K562 (cell line): ENCODE data around the gene EIF5. TPM values are rescaled to one million over a fixed set of nuclear protein-coding genes. Genes with fewer than 3 reads are reported as not detected.

Experiments used
- CHD4 ChIP-seq: fragments of 200-600 bp; sonication (generic); IDR thresholded peaks from 3 replicates; pipeline ENCODE4 v1.6.1; 2012; ENCODE audit warnings: low read depth, mild to moderate bottlenecking, mixed read lengths, low read length, inconsistent platforms; ENCODE audit not compliant: insufficient read depth, insufficient replicate concordance, poor library complexity, severe bottlenecking
- DEAF1 ChIP-seq: fragments of 450-650 bp; formaldehyde crosslinking; IDR thresholded peaks from 2 replicates; pipeline ENCODE4 v1.4.0; 2020; ENCODE audit warnings: mild to moderate bottlenecking, moderate library complexity
- EWSR1 ChIP-seq: fragments of 450-650 bp; IDR thresholded peaks from 2 replicates; pipeline ENCODE4 v1.6.1; 2018; ENCODE audit warnings: borderline replicate concordance, mild to moderate bottlenecking, low read depth, moderate library complexity; ENCODE audit not compliant: partially characterized antibody
- FOXJ2 ChIP-seq: fragments of 200-800 bp; sonication (Bioruptor generic); IDR thresholded peaks from 2 replicates; pipeline ENCODE4 v1.6.1; 2016; ENCODE audit warnings: missing genetic modification characterization, missing compliant biosample characterization
- HDAC8 ChIP-seq: fragments of 450-650 bp; IDR thresholded peaks from 2 replicates; pipeline ENCODE4 v1.6.1; 2016; ENCODE audit warnings: mild to moderate bottlenecking, missing genetic modification characterization, moderate library complexity, missing compliant biosample characterization
- HSF4 ChIP-seq: fragments of 250-450 bp; sonication (Bioruptor Pico); IDR thresholded peaks from 2 replicates; pipeline ENCODE4 v2.1.2; 2022; ENCODE audit warnings: mild to moderate bottlenecking, moderate library complexity, borderline replicate concordance
- JUNB ChIP-seq: fragments of 450-650 bp; formaldehyde crosslinking; conservative IDR thresholded peaks from 2 replicates; pipeline ENCODE4 v1.4.0; 2020; ENCODE audit warnings: mild to moderate bottlenecking
- KAT7 ChIP-seq: sonication (generic); formaldehyde crosslinking; IDR thresholded peaks from 2 replicates; pipeline ENCODE4 v1.8.0; 2022; ENCODE audit warnings: missing genetic modification reagents, mild to moderate bottlenecking, borderline replicate concordance
- KDM4B ChIP-seq, 2 experiments: fragments of 450-650 bp in 1 of 2; sonication (generic) in 1 of 2; IDR thresholded peaks; 2 replicates each; pipeline ENCODE4 v1.6.1; 2016 to 2017; ENCODE audit warnings: borderline replicate concordance in 2 of 2, antibody characterized with exemption in 1 of 2, low read depth in 1 of 2, mild to moderate bottlenecking in 1 of 2
- LCOR ChIP-seq: sonication (generic); formaldehyde crosslinking; IDR thresholded peaks from 2 replicates; pipeline ENCODE4 v1.8.0; 2022; ENCODE audit warnings: mild to moderate bottlenecking, missing genetic modification reagents
- MCM2 ChIP-seq: fragments of 450-650 bp; IDR thresholded peaks from 2 replicates; pipeline ENCODE4 v1.6.1; 2017; ENCODE audit warnings: low read depth, mild to moderate bottlenecking
- RCOR1 ChIP-seq, 2 experiments: IDR thresholded peaks; 2 replicates each; pipeline ENCODE4 v1.6.1; 2012; ENCODE audit warnings: low read depth in 2 of 2, low read length in 2 of 2, borderline replicate concordance in 1 of 2, improper control_type of control experiment in 1 of 2
- SMARCA4 ChIP-seq: fragments of 450-650 bp; IDR thresholded peaks from 2 replicates; pipeline ENCODE4 v1.6.1; 2016
- TBL1XR1 ChIP-seq, 2 experiments: IDR thresholded peaks; 2 replicates each; pipeline ENCODE4 v1.6.1; 2012; ENCODE audit warnings: improper control_type of control experiment in 2 of 2, low read length in 2 of 2, mild to moderate bottlenecking in 1 of 2
- TRIM28 ChIP-seq: fragments of 450-650 bp; IDR thresholded peaks from 2 replicates; pipeline ENCODE4 v1.6.1; 2017
- ZBTB5 ChIP-seq: fragments of 450-650 bp; IDR thresholded peaks from 2 replicates; pipeline ENCODE4 v1.6.1; 2017; ENCODE audit warnings: antibody characterized with exemption
- ZNF165 ChIP-seq: fragments of 250-450 bp; sonication (Bioruptor Pico); IDR thresholded peaks from 2 replicates; pipeline ENCODE4 v1.4.0; 2020; ENCODE audit warnings: borderline replicate concordance
- ZNF282 ChIP-seq: sonication (generic); formaldehyde crosslinking; IDR thresholded peaks from 2 replicates; pipeline ENCODE4 v1.8.1; 2023; ENCODE audit warnings: missing genetic modification reagents
- ZNF384 ChIP-seq: IDR thresholded peaks from 2 replicates; pipeline ENCODE4 v1.6.1; 2012; ENCODE audit warnings: low read depth, low read length, improper control_type of control experiment
- ZNF444 ChIP-seq: fragments of 250-450 bp; sonication (Bioruptor Pico); IDR thresholded peaks from 2 replicates; pipeline ENCODE4 v1.4.0; 2020; ENCODE audit warnings: mild to moderate bottlenecking, moderate library complexity
- ZNF592 ChIP-seq: fragments of 450-650 bp; IDR thresholded peaks from 2 replicates; pipeline ENCODE4 v1.6.1; 2017; ENCODE audit warnings: antibody characterized with exemption, mild to moderate bottlenecking
- polyA plus RNA-seq, 8 experiments: library from polyadenylated mRNA; depleted of rRNA in 4 of 8; stranded (reverse) in 5 of 8; unstranded in 3 of 8; fragments of >200 nt; fragmentation: Nextera tagmentation in 2 of 8; fragmentation: Illumina TruSeq in 1 of 8; extraction: Ambion mirVana in 2 of 8; extraction: Trizol in 1 of 8; gene quantifications; 2 replicates each; pipeline versions ENCODE4 v1.2.1 to v1.2.3, GENCODE V29; 2011 to 2014; ENCODE audit warnings: inconsistent platforms in 1 of 8, missing spikeins in 1 of 8
- total RNA-seq, 7 experiments: library from RNA; depleted of rRNA in 6 of 7; stranded (reverse); fragments of >200 nt in 6 of 7; fragmentation: Illumina TruSeq in 2 of 7; extraction: Trizol in 2 of 7; gene quantifications; 2 replicates each; pipeline versions ENCODE4 v1.2.1 to v1.2.3, GENCODE V29; 2011 to 2021; ENCODE audit warnings: low replicate concordance in 1 of 7

Gene EIF5
- total and polyA plus RNA-seq, 9 of the 15 experiments (the other 6 are each of a cell fraction or from before 2014, with no cell fraction given), result 92.7 to 442 (median 190) TPM

GRCh38 chr14:103378038-103378854 is 44.2 kb downstream of the EIF5 start (continued):
- no peak for TF ChIP-seq KDM4B (IDR thresholded peaks at IDR 0.05; ENCODE audit: borderline replicate concordance in 2 of 2, low read depth in 1 of 2)
- TF ChIP-seq ZNF282 (CRISPR knock-in tag), result no peak
- no peak for TF ChIP-seq DEAF1 (CRISPR knock-in tag)
- TF ChIP-seq EWSR1, result no peak
- TF ChIP-seq MCM2, result no peak
- TF ChIP-seq SMARCA4, result peak; percentile 95
- TF ChIP-seq ZBTB5, result no peak
- no peak for TF ChIP-seq ZNF384
- no peak for TF ChIP-seq ZNF444 (CRISPR knock-in tag)
- no peak for TF ChIP-seq HDAC8 (tag)
- TF ChIP-seq ZNF165 (CRISPR knock-in tag), result no peak
- no peak for TF ChIP-seq CHD4
- TF ChIP-seq TRIM28, result no peak
- TF ChIP-seq LCOR, result no peak
- TF ChIP-seq RCOR1 (IDR thresholded peaks at IDR 0.05; ENCODE audit: borderline replicate concordance in 1 of 2, low read depth in 2 of 2, low read length in 2 of 2), result peak; percentile 52 to 88; a peak in 3 of 4 replicates
- no peak for TF ChIP-seq HSF4 (CRISPR knock-in tag)
- TF ChIP-seq FOXJ2 (tag), result 0 out of 2 replicates have a peak, but pooled peaks have one; percentile 20
- peak; percentile 60 to 86; a peak in 3 of 4 replicates for TF ChIP-seq TBL1XR1 (IDR thresholded peaks at IDR 0.05; ENCODE audit: low read length in 2 of 2)
- 0 out of 2 replicates have a peak, but pooled peaks have one; percentile 32 for TF ChIP-seq ZNF592
- no peak for TF ChIP-seq JUNB (CRISPR knock-in tag)
- TF ChIP-seq KAT7 (CRISPR knock-in tag), result no peak
